Measurements from ENCODE around the gene CHD9.

DNA sequence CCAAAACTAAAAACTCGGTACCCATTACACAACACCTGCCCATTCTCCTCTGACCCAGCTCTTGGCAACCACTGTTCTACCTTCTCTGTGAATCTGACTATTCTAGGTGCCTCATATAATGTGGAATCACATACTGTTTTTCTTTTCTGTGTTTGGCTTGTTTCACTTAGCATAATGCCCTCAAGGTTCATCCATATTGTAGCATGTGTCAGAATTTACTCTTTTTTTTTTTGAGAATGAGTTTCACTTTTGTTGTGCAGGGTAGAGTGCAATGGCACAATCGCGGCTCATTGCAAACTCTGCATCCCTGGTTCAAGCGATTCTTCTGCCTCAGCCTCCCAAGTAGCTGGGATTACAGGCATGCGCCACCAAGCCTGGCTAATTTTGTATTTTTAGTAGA is 320.0 kb downstream of the CHD9 start:
- no peak for TF ChIP-seq POLR2A (IDR thresholded peaks at IDR 0.05)
- TF ChIP-seq, protein P1, sequence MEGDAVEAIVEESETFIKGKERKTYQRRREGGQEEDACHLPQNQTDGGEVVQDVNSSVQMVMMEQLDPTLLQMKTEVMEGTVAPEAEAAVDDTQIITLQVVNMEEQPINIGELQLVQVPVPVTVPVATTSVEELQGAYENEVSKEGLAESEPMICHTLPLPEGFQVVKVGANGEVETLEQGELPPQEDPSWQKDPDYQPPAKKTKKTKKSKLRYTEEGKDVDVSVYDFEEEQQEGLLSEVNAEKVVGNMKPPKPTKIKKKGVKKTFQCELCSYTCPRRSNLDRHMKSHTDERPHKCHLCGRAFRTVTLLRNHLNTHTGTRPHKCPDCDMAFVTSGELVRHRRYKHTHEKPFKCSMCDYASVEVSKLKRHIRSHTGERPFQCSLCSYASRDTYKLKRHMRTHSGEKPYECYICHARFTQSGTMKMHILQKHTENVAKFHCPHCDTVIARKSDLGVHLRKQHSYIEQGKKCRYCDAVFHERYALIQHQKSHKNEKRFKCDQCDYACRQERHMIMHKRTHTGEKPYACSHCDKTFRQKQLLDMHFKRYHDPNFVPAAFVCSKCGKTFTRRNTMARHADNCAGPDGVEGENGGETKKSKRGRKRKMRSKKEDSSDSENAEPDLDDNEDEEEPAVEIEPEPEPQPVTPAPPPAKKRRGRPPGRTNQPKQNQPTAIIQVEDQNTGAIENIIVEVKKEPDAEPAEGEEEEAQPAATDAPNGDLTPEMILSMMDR (IDR thresholded peaks at IDR 0.05) = no peak
